T-helper 1 cell treated with Interleukin-12 subunit alpha and Interleukin-12 subunit beta and Interleukin-4 antibody, amounts not matched to agents 30 μg/mL and 1 μg/mL, for 36 hours (primary cell): ENCODE measurements around the gene CHST2.
A peak's percentile ranks its signal among the peaks of the same experiment; 100 is the strongest.
"Not testable (repeated sequence)": the region's sequence is repeated elsewhere in the genome, so short reads cannot be mapped to it uniquely, and the experiment has no call there.

Source experiments
- H3K27ac Mint-ChIP-seq: one replicate; pipeline ENCODE4 v1.8.0; 2021; ENCODE audit warnings: mild to moderate bottlenecking, mixed read lengths
- H3K27me3 Mint-ChIP-seq: one replicate; pipeline ENCODE4 v1.8.0; 2021; ENCODE audit warnings: low read depth, mixed read lengths
- H3K36me3 Mint-ChIP-seq: one replicate; pipeline ENCODE4 v1.8.0; 2021; ENCODE audit warnings: low read depth, mixed read lengths
- H3K4me1 Mint-ChIP-seq: one replicate; pipeline ENCODE4 v1.8.0; 2021; ENCODE audit warnings: low read depth, mixed read lengths
- H3K4me3 Mint-ChIP-seq: one replicate; pipeline ENCODE4 v1.8.0; 2021; ENCODE audit warnings: mild to moderate bottlenecking, moderate library complexity, mixed read lengths
- H3K9me3 Mint-ChIP-seq: one replicate; pipeline ENCODE4 v1.8.0; 2021; ENCODE audit warnings: mixed read lengths

CHST2 gene, protein sequence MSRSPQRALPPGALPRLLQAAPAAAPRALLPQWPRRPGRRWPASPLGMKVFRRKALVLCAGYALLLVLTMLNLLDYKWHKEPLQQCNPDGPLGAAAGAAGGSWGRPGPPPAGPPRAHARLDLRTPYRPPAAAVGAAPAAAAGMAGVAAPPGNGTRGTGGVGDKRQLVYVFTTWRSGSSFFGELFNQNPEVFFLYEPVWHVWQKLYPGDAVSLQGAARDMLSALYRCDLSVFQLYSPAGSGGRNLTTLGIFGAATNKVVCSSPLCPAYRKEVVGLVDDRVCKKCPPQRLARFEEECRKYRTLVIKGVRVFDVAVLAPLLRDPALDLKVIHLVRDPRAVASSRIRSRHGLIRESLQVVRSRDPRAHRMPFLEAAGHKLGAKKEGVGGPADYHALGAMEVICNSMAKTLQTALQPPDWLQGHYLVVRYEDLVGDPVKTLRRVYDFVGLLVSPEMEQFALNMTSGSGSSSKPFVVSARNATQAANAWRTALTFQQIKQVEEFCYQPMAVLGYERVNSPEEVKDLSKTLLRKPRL

DNA sequence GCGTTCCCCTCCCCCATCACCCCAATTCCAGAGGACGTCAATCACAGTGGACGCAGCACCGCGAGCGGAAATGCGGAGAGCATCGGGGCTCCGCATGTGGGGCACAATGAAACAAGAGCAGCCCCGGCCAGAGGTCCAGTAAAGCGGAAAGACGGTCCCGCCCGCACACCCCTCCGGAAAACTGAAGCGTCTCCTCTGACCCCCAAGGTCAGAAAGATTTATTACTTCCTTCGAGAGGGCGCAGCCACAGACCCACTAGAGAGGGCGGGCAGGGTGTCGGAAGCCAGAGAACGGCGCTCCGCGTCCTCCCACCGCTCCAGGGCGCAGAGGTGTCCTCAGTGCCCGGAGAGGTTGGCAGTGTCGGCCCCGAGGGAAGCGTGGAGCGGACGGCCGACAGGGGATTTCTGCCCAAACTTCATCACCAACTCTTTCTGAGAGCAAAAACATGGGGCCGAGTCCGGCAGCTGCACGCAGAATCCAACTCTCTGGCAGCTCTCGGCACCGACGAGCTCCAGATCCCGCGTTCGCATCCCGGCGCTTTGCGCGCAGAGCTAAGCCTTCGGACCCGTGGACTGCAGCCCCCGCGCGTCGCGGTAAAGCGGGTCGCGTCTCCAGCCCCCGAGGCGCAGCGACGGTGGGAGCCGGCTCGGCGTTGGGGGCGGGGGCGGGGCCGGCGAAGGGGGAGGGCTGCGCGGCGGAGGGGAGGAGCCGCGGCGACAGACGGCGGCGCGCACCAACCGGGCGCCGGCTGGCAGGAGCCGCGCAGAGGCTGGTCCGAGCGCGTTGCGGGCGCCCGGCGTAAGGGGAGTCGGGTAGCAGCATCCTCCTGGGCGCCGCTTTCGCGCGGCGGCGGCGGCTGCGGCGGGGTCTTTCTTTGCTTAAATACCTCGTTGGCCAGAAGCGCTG, at the start of gene CHST2:
TSS of gene CHST2 (plus strand) at position 763 of the 906 bp plus-strand sequence. CDS start 1,046 bp downstream, outside the sequence.
- Mint-ChIP-seq H3K9me3 (no peaks in the 10 kb centered on the region), H3K36me3 (peaks cover 2% of the 10 kb centered on the region), H3K27me3 (peaks cover 12% of the 10 kb centered on the region), H3K4me3 (peak within 1 kb of the TSS; percentile 87), H3K27ac (peak within 1 kb of the TSS; percentile 66), H3K4me1 (peaks cover 29% of the 10 kb centered on the region)

DNA sequence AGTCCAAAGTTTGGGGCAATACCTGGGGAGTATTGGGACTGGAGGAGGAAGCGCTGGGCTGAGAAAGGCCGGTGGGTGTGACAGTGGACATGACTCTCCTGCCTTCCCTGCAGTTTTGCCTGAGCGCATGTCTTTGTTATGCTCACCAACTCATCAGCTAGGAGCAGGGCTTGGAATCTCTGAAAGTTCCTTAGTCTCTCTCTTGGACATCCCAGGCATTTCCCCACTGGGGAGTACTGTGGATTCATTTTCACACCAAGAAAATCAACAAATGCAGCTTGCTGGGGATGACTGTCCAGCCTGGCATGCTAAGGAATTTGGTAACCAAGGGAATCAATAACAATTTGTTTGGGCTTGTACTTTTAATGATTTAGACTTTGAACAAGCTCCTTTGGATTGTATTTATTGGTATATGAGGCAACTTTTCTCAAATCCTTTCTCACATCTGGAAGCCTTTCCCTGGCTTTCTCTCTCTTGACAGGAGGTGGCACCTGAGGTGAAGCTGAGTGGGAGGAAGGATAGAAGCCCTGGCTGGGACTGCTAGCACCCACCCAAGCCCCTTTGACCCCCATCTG, 48.5 kb upstream of the CHST2 start:
- Mint-ChIP-seq H3K27me3 (no peaks in the 10 kb centered on the region), H3K4me1 (no peaks in the 10 kb centered on the region), H3K4me3 (no peak overlapping the region), H3K36me3 (no peaks in the 10 kb centered on the region), H3K9me3 (no peaks in the 10 kb centered on the region), H3K27ac (no peak overlapping the region)

GRCh38 chr3:143071776-143072175, 47.8 kb upstream of the CHST2 start:
- Mint-ChIP-seq H3K4me3 (no peak overlapping the region), H3K9me3 (no peaks in the 10 kb centered on the region), H3K36me3 (no peaks in the 10 kb centered on the region), H3K27me3 (no peaks in the 10 kb centered on the region), H3K4me1 (no peaks in the 10 kb centered on the region), H3K27ac (no peak overlapping the region)

- H3K9me3 Mint-ChIP-seq, H3K27ac Mint-ChIP-seq, H3K27me3 Mint-ChIP-seq, H3K4me3 Mint-ChIP-seq, H3K36me3 Mint-ChIP-seq, H3K4me1 Mint-ChIP-seq: not testable (repeated sequence)
These were observed 47.1 kb upstream of the CHST2 start for GRCh38 chr3:143072298-143073020.

DNA sequence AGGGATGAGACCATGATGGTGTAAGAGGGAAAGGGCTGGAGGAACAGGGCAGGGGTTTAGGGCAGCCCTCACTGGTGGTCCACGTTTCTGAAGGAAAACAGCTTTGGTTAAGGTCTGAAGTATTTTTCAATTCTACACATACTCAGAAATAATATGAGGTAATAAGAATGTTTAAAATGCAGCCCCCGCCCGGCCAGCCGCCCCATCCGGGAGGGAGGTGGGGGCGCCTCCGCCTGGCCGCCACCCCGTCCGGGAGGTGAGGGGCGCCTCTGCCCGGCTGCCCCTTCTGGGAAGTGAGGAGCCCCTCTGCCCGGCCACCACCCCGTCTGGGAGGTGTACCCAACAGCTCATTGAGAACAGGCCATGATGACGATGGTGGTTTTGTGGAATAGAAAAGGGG, 46.0 kb upstream of the CHST2 start:
- H3K4me3 Mint-ChIP-seq, H3K9me3 Mint-ChIP-seq, H3K27ac Mint-ChIP-seq, H3K36me3 Mint-ChIP-seq, H3K4me1 Mint-ChIP-seq, H3K27me3 Mint-ChIP-seq: not testable (repeated sequence)

DNA sequence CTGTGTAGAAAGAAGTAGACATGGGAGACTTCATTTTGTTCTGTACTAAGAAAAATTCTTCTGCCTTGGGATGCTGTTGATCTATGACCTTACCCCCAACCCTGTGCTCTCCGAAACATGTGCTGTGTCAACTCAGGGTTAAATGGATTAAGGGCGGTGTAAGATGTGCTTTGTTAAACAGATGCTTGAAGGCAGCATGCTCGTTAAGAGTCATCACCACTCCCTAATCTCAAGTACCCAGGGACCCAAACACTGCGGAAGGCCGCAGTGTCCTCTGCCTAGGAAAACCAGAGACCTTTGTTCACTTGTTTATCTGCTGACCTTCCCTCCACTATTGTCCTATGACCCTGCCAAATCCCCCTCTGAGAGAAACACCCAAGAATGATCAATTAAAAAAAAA, 45.6 kb upstream of the CHST2 start:
- not testable (repeated sequence) for H3K9me3 Mint-ChIP-seq, H3K27me3 Mint-ChIP-seq, H3K27ac Mint-ChIP-seq, H3K36me3 Mint-ChIP-seq, H3K4me1 Mint-ChIP-seq, H3K4me3 Mint-ChIP-seq

GRCh38 chr3:143078883-143079282, 40.7 kb upstream of the CHST2 start:
- Mint-ChIP-seq H3K4me3 (no peak overlapping the region), H3K27me3 (peaks cover 3% of the 10 kb centered on the region), H3K4me1 (peaks cover 6% of the 10 kb centered on the region), H3K27ac (no peak overlapping the region), H3K9me3 (no peaks in the 10 kb centered on the region), H3K36me3 (no peaks in the 10 kb centered on the region)

DNA sequence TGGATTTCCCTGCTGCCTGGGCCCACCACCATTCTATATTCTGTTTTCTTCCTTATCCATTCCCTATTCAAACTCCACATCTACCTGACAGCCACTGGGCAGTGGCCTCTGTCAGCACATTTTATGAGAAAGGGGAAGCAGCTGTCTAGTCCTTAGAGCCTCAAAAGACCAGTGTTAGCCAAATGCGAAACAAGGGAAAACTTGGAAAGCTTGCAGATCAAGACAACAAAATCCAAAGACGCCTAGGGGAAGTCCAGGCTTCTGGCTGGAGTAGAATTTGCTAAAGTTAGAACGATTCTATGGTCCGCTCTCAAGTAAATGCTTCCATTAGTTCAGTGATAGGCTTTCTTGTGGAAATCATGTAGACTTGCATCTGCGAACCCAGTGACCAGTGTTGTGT, 39.4 kb upstream of the CHST2 start:
- H3K9me3 Mint-ChIP-seq = no peaks in the 10 kb centered on the region
- peaks cover 6% of the 10 kb centered on the region for H3K4me1 Mint-ChIP-seq
- H3K4me3 Mint-ChIP-seq = no peak overlapping the region
- no peak overlapping the region for H3K27ac Mint-ChIP-seq
- H3K36me3 Mint-ChIP-seq = no peaks in the 10 kb centered on the region
- H3K27me3 Mint-ChIP-seq = peaks cover 3% of the 10 kb centered on the region

GRCh38 chr3:143081365-143081764, 38.2 kb upstream of the CHST2 start:
- peaks cover 6% of the 10 kb centered on the region for H3K4me1 Mint-ChIP-seq

DNA sequence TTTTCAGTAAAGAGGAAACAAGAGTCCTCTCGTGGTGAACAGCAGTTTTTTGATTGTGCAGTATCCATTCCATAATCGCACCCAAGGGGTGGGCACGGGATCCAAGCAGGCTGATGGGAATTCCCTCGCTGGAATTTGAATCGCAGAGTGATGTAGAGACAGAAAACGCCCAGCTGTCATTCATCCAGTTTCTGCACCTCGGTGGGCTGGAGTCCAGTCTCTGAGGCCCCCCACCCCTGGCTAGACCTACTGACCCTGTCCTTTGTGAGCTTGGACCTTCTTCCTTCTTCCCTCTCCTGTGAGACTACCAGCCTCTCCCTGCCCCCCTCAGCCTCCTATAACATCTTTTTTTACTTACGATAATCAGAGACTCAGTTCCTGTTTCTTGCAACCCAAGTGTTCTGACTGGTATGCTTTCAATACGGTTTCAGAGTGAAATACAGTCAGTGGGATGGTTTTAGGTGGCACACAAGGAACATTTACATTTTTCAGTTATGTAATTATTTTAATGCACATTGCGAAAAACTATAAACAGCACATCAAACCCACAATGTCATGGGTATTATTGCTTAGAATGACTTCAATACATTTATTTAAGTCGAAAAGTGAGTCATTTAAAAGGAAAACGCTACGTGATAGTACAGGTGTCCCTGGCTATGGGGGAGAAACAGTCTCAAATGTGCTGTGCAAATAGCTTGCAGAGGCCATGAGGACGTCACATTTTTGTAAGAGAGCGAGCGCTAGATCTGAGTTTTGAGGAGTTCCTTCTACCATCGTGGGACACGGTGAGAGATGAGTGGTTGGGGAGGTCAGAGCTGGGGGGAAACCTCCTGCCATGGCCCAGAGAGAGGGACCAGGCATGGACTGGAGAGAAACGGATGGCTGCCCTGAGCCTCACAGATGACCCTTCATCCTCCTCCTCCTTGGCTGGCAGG, 37.5 kb upstream of the CHST2 start:
- Mint-ChIP-seq H3K4me3 (peak overlapping the region; percentile 18), H3K36me3 (no peaks in the 10 kb centered on the region), H3K27ac (peak overlapping the region; percentile 36), H3K27me3 (peaks cover 3% of the 10 kb centered on the region), H3K4me1 (peaks cover 6% of the 10 kb centered on the region), H3K9me3 (no peaks in the 10 kb centered on the region)

More at GRCh38 chr3:143081365-143081764, 38.2 kb upstream of the CHST2 start:
- no peak overlapping the region for H3K27ac Mint-ChIP-seq
- H3K9me3 Mint-ChIP-seq = no peaks in the 10 kb centered on the region
- peaks cover 3% of the 10 kb centered on the region for H3K27me3 Mint-ChIP-seq
- no peak overlapping the region for H3K4me3 Mint-ChIP-seq
- no peaks in the 10 kb centered on the region for H3K36me3 Mint-ChIP-seq

GRCh38 chr3:143083781-143084180, 35.8 kb upstream of the CHST2 start:
- Mint-ChIP-seq H3K9me3 (no peaks in the 10 kb centered on the region), H3K4me3 (no peak overlapping the region), H3K36me3 (no peaks in the 10 kb centered on the region), H3K27ac (no peak overlapping the region), H3K4me1 (peaks cover 6% of the 10 kb centered on the region), H3K27me3 (peaks cover 3% of the 10 kb centered on the region)

DNA sequence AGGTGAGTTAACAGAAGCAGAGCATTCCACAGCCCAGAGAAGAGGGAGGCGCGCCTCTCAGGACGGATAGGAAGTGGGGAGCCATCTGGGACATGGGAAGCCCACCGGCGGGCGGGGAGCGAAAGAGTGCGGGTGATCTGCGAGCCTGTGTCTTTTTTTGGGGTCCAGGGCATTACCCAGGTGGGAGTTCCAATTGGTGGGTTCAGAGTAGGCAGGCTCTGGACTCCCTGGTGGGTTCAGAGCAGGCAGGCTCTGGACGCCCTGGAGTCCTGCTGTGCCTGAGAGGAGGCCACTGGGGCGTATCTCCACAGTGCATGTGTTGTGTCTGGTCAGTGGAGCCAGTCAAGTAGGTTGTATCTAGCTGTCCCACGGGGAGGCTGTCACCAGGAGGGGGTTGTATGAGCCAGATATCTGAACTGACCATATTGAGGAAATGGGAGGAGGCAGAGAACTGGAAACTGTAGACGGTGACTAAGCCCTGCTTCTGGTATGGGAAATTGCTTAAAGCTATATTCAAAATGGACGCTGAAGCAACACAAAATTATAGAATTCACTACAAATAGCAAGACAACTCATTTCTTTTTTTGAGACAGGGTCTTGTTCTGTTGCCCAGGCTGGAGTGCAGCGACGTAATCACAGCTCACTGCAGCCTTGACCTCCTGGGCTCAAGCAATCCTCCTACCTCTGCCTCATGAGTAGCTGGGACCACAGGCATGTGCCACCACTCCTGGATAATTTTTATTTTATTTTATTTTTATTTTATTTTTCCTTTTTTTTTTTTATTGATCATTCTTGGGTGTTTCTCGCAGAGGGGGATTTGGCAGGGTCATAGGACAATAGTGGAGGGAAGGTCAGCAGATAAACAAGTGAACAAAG, 34.5 kb upstream of the CHST2 start:
- Mint-ChIP-seq H3K4me1 (peaks cover 6% of the 10 kb centered on the region), H3K27me3 (peaks cover 1% of the 10 kb centered on the region), H3K4me3 (no peak overlapping the region), H3K9me3 (no peaks in the 10 kb centered on the region), H3K27ac (no peak overlapping the region), H3K36me3 (no peaks in the 10 kb centered on the region)
